Stimulated activated CD4-positive, alpha-beta T cell treated with anti-CD3 and anti-CD28 coated beads, Interleukin-15, amount 100 ng/mL, for 24 hours (primary cell): Measurements from ENCODE around the gene SLC5A7.

Experiments used
- DNase-seq: peaks from one replicate; pipeline ENCODE4 v3.0.0-alpha.2; 2020

The SLC5A7 gene

GRCh38 chr2:107986278-107987217 lies at the start of gene SLC5A7:
SLC5A7 (plus strand) TSS chr2:107986524; CDS start chr2:107988156, 1,632 bp downstream.
- DNase-seq: no peak

GRCh38 chr2:107961395-107961794 lies 24.9 kb upstream of the SLC5A7 start:
- no peak for DNase-seq

GRCh38 chr2:107964185-107964584 lies 22.1 kb upstream of the SLC5A7 start:
- DNase-seq: no peak

DNA sequence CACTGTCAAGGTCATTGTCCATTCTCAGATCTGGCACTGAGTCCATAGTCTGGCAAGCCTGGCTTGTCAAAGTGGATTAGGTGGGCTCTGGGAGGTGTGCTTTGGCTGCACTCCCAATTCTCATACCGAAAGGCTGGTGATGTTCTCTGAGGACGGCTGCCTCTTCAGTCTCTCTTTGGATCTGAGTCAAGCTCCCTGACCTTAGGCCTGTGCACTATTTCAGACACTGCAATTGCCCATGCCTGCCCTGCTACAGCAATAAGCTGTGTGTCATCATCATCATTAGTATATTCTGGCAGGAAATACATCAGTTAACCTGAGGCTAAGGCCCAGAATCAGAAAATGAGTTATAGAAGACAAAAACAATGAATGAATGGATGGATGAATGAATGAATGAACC lies 1.6 kb upstream of the SLC5A7 start:
- no peak for DNase-seq

- DNase-seq: no peak
Measured at GRCh38 chr2:107988108-107988507, 1.8 kb downstream of the SLC5A7 start.

- DNase-seq: no peak
Measured at GRCh38 chr2:107989445-107989844, 3.1 kb downstream of the SLC5A7 start.

GRCh38 chr2:107990718-107991117 lies 4.4 kb downstream of the SLC5A7 start:
- no peak for DNase-seq

GRCh38 chr2:107992069-107992468 lies 5.7 kb downstream of the SLC5A7 start:
- no peak for DNase-seq

DNA sequence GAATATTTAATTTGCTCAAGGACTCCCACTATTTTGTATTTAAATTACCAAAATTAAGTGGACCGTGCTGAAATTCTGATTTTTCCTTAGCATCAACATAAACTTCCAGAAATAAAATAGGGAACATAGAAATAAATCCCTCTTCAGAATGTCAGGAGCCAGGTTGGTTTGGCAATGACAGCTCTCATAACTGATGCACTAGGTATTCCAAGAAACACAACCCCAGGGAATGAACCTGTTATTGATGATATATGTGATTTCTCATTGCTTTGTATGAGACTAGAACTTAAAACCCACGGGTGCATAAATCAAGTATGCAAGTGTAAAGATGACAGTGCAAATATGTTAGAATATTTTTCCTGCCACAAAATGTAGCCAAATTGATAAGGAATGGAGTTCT lies 12.8 kb downstream of the SLC5A7 start:
- no peak for DNase-seq

GRCh38 chr2:108010912-108011591 lies 24.7 kb downstream of the SLC5A7 start:
- no peak for DNase-seq

DNA sequence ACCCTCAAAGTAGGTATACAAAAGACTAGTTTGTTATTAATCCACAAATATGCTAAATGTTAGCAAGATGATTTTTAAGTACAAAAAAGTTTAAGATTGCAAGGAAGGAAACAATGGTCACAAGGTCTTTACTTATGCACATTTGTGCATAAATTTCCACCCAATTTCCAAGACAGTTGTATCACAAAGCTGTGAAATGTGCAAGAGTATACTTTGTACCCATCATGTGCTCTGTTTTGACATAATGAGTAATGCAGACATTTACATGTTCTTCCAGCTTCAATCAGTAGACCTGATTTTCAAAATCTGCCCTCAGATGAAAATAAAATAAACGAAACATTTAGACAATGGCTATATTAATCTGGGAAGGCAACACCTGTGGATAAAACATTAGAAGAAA lies 27.0 kb downstream of the SLC5A7 start:
- no peak for DNase-seq

DNA sequence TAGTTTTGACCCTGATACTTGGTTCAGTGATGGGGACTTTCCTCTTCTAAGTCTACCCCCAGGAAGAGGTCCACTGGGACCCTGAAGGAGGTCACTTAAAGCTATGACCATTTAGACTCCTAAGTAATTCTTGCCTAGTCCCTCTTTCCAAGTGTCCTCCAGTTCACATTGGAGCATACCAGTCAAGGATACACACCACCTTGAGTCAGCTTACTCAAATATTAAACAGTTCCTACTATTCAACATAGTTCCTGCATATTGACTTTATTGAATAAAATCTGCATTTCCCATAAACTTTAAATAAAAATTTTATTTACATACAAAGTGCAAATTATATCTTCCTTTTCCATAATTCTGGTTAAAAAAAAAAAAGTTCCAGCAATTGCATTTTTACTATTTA lies 36.3 kb downstream of the SLC5A7 start:
- DNase-seq: no peak

DNA sequence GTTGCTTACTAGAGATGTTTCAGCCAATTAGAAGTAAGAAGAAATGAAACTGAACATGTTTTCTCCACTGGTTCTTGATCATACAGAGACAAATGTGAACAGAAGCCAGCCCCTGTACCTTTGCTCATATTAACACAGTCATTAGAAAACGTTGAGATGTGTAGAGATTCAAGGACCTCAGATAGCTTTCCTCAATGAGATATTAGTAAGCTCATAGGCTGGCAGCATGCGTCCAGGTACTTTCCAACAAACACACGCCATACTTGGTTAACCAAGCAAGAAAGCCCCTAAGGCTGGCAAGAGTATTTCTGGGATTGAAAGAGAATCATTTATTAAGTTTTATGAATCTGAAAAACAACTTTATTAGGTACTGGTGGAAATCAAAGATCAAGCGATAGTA lies 37.5 kb downstream of the SLC5A7 start:
- no peak for DNase-seq

DNA sequence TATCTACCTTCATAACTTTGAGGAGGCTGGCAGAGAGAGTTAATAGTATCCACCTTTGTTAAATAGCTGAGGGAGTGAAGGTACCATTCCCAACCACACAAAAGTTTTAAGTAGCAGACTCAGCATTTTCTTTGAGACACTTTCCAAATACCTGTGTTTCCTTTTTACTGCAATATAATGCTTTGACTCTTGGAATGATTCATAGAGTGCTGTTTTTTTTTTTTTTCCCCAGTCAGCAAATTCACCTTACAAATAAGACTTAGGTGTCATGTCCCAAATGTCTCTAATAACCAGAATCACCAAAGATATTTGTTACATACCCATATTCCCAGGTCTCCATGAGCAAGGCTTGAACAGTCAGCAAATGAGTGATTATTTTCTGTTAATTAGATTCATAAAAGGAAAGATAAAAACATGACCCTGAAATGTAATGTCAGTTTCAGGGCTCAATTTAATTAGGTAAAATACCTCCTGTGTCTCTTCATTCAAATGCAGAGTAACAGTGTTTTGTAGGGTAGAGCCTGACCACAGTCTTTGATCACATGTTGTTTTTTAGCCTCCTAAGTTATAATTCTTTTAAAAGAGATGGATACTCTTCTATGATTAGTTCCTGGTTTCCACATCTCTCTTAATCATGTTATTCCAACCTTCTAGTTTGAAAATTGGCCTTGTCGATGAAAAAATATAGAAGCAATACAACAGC lies 39.9 kb downstream of the SLC5A7 start:
- no peak for DNase-seq

DNA sequence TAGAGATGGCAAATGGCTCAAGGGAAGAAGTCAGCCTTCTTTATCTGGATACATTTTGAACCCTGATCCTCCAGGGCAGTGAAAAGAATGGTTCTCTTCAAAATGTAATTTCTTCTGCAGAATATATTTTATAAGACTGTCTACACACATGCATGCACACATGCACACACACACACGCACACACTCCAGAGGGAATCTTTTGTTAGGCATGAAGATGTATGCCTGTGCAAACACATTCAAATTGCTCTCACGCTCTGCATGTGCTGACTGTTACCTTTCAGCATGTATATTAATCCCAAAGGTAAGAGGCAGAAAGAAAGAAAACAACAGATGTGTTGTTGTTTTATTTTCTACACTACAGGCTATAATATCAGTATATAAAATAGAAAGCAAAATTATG lies 43.2 kb downstream of the SLC5A7 start:
- no peak for DNase-seq

DNA sequence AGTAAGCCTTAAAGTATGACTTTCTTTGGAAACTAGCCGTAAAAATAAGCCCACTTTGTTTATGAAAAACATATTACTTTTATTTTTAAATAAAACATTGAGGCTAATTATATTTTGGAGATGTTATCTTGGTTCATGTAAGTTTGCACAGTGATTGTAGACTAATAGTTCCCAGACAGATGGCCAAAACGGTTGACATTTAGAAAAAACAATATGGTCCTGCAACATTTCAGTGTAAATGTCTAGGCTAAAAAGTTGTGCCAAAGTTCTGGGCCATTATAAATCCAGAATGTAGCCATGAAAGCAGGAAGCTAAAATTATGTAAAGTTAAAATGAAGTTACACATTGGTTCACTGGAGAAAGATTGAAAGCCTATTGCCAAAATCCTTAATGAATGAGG lies 43.6 kb downstream of the SLC5A7 start:
- DNase-seq: no peak

DNA sequence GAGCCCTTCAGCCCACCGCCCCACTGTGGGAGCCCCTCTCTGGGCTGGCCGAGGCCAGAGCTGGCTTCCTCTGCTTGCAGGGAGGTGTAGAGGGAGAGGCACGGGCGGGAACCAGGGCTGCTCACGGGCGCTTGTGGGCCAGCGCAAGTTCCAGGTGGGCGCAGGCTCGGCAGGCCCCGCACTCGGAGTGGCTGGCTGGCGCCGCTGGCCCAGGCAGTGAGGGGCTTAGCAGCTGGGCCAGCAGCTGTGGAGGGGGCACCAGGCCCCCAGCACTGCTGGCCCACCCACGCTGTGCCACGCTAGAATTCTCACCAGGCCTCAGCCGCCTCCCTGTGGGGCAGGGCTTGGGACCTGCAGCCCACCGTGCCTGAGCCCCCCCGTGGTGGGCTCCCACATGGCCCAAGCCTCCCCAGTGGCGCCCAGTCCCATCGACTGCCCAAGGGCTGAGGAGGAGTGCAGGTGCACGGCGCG lies 45.2 kb downstream of the SLC5A7 start:
- no peak for DNase-seq

DNA sequence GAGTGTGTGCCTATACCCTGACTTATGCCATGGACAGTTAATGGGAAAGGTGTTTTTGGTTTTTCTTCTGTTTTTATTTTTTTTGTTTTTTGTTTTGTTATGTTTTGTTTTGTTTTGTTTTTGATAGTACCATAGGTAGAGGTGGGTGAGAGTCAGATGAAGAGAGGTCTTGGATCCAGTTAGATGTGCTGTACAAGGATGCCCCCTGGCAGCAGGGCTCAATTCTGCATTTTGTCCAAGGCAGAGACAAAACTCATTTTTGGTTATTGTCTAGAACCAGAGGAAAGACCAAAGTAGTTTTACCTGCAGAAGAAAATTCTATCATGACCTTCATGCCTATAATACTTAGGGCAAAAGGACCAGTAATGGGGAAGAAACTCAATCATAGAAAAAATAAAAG lies 48.5 kb downstream of the SLC5A7 start:
- DNase-seq: no peak

DNA sequence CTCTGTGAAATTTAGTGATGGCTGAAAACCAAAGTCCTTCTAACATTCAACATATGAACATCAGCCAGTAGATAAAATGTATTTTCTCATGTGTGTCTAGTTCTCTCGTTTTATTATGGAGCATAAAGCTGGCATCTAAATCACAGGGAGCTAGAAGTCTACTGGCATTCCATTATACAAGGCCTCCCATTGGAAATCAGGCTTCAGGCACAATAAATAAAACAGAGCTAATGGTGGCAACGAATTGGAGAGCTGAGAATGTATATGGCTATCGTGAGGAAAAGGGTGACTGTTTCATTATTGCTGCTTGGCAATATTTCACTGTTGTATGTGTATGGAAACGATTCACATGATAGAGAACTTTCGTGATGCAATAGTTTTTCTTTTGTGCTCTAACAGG lies 62.4 kb downstream of the SLC5A7 start:
- DNase-seq: no peak

DNA sequence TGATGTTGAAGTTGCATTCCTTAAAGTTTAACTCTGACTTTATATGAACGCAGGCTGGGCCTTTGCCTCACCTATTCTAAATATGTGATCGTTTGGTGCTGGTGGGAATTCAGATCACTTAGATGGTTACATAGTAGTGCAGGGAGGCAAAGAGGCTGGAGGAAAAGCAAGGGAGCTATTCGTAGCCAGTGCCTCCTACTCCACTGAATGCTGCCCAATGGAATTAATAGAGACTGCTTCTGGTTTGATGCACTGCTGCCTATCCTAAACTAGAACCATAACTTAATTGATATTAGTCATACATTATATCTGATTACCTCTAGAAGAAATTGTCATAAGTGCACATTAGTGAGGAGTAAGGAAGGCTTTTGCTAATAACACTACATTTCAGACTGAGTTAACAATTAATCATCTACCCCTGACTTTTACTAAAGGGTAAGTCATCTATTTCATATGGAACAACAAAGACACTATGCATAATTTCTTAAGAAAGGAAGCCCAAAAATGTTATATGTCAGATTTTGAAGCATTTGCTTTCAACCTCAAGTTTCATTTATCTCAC lies 72.3 kb downstream of the SLC5A7 start:
- no peak for DNase-seq

GRCh38 chr2:108061439-108062042 lies 75.2 kb downstream of the SLC5A7 start:
- no peak for DNase-seq
